ENCODE data around the gene SLAMF7. TPM values are rescaled to one million over a fixed set of nuclear protein-coding genes. Genes with fewer than 3 reads are reported as not detected.

Gene SLAMF7
- total and polyA plus RNA-seq, 10 of the 15 experiments (the other 5 are each of a cell fraction or from before 2014, with no cell fraction given) = 66.6 to 284 (median 108) TPM

- no peak; the same call in 1 of the 2 replicates for TF ChIP-seq MTA2 (IDR thresholded peaks at IDR 0.05; ENCODE audit: low read depth)
Measured at GRCh38 chr1:160733898-160734297, 5.1 kb upstream of the SLAMF7 start (continued).

- Histone ChIP-seq H2AFZ (ENCODE audit: control insufficient read depth, low read depth, low read length) (no peak overlapping the region), H3K36me3 (ENCODE audit: control insufficient read depth in 2 of 2, insufficient read depth in 2 of 2, low read length in 1 of 2) (no peaks in the 10 kb centered on the region), H3K4me2 (ENCODE audit: control insufficient read depth, insufficient read depth) (peak overlapping the region; percentile 61; the same call in 1 of the 2 replicates), H4K20me1 (ENCODE audit: control insufficient read depth, insufficient read depth) (no peaks in the 10 kb centered on the region), H3K79me2 (ENCODE audit: control insufficient read depth, insufficient read depth, low read length) (peaks cover 13% of the 10 kb centered on the region), H3K4me3 (no peak overlapping the region), H3K27ac (ENCODE audit: control insufficient read depth, insufficient read depth) (peak overlapping the region; percentile 74), H3K9me3 (replicated peaks; ENCODE audit: control insufficient read depth, insufficient read depth, low read length) (peaks cover 20% of the 10 kb centered on the region), H3K9ac (ENCODE audit: control insufficient read depth, insufficient read depth, low read length) (peak overlapping the region; percentile 16; the same call in 1 of the 2 replicates), H3K4me1 (ENCODE audit: control insufficient read depth, insufficient read depth, low read length) (peaks cover 30% of the 10 kb centered on the region), H3K27me3 (replicated peaks in 1 of 2; ENCODE audit: control insufficient read depth in 2 of 2, insufficient read depth in 2 of 2, low read length in 1 of 2) (no peaks in the 10 kb centered on the region)
- ChIA-PET CTCF (interaction anchor here (0.9 to 2.1 kb wide), 2 partner anchors 34 to 56 kb away, joined by 3 to 17 read pairs; no protein-coding TSS in a partner anchor), POLR2A (interaction anchor here (1.2 to 1.8 kb wide), 4 partner anchors 10 to 130 kb away, joined by 3 to 7 read pairs (median 5); no protein-coding TSS in a partner anchor), RAD21 (ENCODE audit: unreplicated experiment) (interaction anchor here (1.3 to 1.9 kb wide), 2 partner anchors 34 to 56 kb away, joined by 4 to 15 read pairs; no protein-coding TSS in a partner anchor), SMC1A (ENCODE audit: uncharacterized antibody, unreplicated experiment) (interaction anchor here (2.2 to 2.5 kb wide), 2 partner anchors 9 to 33 kb away, joined by 22 to 26 read pairs; no protein-coding TSS in a partner anchor)
- DNase-seq (ENCODE audit: low read depth, low spot score) (no peak), ATAC-seq (no peak), FAIRE-seq (no peak)
- BruUV-seq (replicated peaks) = no TSS peak
- in situ Hi-C loops (cut with MboI) = no loop called here
- 0 out of 4 replicates have a peak, but pooled peaks of 1 of the 2 experiments have one; percentile 12 for TF ChIP-seq EP300 (IDR thresholded peaks at IDR 0.05; ENCODE audit: borderline replicate concordance in 1 of 2, control insufficient read depth in 1 of 2, low read depth in 2 of 2, low read length in 2 of 2)
- no peak for TF ChIP-seq POLR2AphosphoS2 (IDR thresholded peaks at IDR 0.05; ENCODE audit: low read depth, low read length)
- 0 out of 2 replicates have a peak, but pooled peaks have one; percentile 56 for TF ChIP-seq ZNF217 (IDR thresholded peaks at IDR 0.05)
- 0 out of 2 replicates have a peak, but pooled peaks have one; percentile 35 for TF ChIP-seq NFIC (IDR thresholded peaks at IDR 0.05; ENCODE audit: low read depth, low read length)
- TF ChIP-seq ZBED1 (IDR thresholded peaks at IDR 0.05; ENCODE audit: borderline replicate concordance) = 0 out of 2 replicates have a peak, but pooled peaks have one; percentile 25
- TF ChIP-seq RELB (IDR thresholded peaks at IDR 0.05; ENCODE audit: low read depth) = no peak
- 0 out of 2 replicates have a peak, but pooled peaks have one; percentile 2 for TF ChIP-seq RUNX3 (IDR thresholded peaks at IDR 0.05; ENCODE audit: low read length)
- intact Hi-C loops (cut with micrococcal nuclease; ENCODE audit: unreplicated experiment) = no loop called here
Measured at GRCh38 chr1:160734301-160734700, 4.7 kb upstream of the SLAMF7 start.

All from GM12878 (cell line).